Activated gamma-delta T cell treated with anti-CD3 and anti-CD28 coated beads, Interleukin-2, amount 50 U/mL, for 16 hours (primary cell): Measurements from ENCODE around the gene CDSN.

Experiments
- DNase-seq: peaks from one replicate; pipeline ENCODE4 v3.0.0-alpha.2; 2020; ENCODE audit warnings: low read depth

Gene CDSN

DNA sequence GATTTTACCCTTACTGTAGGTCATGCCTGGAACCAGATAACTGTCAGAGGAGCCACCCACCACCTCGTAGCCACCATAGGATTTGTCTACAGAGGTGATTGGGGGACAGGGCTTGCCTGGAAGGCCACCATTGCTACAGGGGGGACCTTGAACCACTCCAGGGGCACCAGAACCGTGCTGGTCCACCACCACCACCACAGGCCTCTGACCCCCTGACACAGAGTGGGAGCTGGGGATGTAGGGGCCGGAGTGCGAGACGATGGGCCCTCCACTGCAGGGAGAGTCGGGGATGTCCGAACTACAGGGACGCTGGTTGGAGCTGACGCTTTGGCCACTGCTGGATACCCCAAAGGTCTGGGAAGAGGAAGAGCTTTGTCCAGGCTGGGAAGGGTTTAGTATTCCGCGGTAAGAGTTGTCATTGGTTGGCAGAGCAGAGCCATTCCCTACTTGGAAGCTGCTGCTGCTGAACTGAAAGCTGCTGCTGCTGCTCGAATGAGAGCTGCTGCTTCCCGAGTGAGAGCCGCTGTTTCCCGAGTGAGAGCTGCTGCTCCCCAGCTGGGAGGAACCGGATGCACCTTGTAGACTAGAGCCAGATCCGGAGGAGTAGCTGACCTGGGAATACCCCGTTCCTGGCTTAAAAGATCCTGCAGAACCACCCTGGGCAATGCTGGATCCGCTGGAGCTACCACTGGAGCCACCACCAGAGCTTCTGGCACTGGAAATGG, 3.4 kb downstream of the CDSN start:
- no peak for DNase-seq

GRCh38 chr6:31115941-31116560, 4.2 kb downstream of the CDSN start:
- DNase-seq, result no peak

DNA sequence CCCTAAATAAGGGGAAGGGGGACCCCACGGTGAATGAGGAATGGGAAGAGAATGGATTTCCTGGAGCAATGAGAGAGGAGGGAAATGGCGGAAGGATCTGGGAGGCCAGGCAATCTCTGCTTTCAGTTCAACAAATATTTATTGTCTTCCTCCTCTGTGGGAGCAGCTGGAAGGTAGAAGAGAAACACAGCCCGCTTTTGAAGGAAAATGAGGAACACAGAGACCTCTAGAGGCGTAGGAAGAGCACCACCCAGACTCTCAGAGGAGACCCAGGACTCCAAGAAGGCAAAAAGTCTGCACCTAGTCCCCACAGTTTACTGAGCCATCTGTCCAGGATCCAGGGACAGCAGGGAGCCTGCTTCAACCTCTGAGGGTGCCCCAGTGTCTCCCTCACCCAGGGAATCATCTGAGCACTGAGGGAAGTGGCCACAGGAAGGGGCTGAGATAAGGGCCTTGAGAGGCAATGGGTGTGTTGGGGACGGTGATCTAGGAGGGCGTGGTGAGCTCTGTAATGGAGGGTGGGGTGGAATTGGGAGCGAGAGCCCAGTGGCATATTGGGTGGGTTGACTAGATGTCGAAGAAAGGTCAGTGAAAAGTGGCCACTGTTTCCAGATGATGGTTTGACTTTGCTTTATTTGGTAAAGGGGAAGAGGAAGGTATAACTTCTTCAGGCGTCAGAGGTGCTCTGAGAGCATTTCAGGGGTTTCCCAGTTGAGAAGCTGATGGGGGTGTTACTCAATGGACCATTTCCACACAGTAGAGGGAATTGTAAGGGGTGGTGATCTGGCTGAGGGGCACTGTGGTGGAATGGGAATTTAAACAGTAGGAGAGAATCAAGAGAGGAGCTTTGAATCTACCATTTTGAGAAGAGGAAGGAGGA, 5.0 kb downstream of the CDSN start:
- DNase-seq, result no peak

- no peak for DNase-seq
These were observed 5.7 kb downstream of the CDSN start, which contains the start of gene PSORS1C1 for GRCh38 chr6:31114541-31114878. Gene PSORS1C1 (plus strand): TSS chr6:31114800. CDS start chr6:31129633, 14,833 bp downstream.

- DNase-seq, result no peak
These were observed 6.2 kb downstream of the CDSN start for GRCh38 chr6:31113861-31114540.

DNA sequence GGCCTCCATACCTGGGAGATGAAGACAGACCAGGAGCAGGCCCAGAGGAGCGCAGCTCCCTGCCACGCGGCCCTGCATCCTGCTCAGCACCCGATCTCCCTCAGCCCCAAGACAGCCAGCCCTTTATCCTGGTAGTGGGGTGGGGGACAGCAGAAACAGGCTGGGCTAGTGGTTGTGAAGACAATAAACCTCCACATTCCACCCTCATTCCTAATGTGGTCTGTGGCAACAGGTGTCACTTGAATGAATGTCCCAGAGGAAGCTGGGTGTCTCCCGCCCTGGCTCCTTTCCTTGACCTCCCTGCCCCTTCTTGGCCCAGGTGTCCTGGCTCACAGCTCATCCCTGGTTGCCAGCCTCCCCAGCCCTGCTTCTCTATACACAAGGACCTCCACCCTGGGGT, 7.8 kb downstream of the CDSN start, which contains the start of gene C6orf15:
C6orf15 (minus strand) TSS at position 98 of the 400 bp plus-strand sequence; CDS start at position 78, 20 bp downstream.
- no peak for DNase-seq

- DNase-seq, result no peak
These were observed 8.5 kb downstream of the CDSN start for GRCh38 chr6:31111712-31112111.

DNA sequence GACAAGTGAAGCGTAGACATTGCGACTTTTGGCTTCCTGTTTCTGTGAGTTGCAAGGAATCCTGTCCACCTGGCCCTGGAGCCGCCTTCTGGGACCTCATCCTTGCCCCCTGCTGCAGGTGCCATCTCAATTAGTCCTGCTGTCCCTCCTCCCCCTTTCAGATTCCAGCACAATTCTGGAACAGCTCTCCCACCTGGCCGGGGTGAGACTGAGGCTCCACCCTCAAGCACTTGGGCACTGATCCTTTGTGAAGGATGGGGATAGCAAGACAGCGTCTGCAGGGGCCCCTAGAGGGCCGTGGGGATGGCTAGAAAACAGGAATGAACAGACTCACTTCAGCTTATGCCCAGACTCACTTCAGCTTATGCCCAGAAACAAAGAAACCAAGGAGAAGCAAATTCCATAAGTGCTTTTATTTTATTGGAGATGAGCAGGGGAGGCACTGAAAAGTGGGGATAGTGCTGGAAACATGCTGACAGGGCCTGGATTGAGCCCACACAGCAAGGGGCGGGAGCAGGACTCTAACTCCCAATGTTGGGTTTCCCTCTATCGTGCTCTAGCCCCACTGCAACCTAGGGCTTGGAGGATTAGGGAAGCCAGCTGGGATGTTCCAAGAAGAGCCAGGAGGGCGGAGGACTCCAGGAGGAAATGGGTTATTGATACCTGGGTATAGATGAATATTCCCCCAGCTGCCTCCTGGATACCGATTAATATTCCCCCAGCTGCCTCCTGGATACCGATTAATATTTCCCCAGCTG, 9.2 kb downstream of the CDSN start:
- DNase-seq, result no peak

GRCh38 chr6:31107052-31107451, 13.2 kb downstream of the CDSN start:
- DNase-seq, result no peak

GRCh38 chr6:31103136-31103535, 17.1 kb downstream of the CDSN start:
- DNase-seq, result no peak

GRCh38 chr6:31098449-31098938, 21.8 kb downstream of the CDSN start:
- no peak for DNase-seq

DNA sequence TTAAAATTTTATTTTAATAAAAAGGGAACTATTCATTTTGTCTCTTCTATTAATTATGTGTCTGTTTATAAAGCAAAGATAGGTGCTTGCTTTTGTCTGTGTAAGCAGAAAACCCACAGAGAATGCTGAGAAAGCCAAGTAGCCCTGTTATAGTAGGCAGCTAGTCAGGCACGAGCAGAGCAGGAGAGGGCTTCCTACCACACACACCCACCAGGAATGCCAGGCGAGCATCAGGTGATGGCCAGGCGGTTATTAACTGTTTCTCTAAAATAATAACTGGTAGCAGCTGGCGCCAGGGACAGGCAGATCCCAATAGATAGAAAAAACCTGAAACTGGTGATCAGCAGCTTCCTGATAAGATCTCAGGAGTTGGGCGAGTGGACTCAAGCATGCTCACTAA, 23.6 kb downstream of the CDSN start:
- no peak for DNase-seq

DNA sequence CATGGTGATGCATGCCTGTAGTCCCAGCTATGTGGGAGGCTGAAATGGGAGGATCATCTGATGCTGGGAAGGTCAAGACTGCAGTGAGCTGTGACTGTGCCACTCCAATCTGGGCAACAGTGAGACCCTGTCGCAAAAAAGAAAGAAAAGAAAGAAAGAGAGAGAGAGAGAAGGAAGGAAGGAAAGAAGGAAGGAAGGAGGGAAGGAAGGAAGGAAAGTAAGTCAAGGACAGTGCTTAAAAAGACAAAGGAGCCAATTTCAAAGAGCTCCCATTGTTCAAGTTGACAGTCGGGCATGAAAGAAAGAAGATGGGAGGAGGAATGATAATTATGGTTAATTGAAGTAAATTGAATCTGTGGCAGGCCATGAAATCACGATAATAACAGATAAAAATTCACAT, 24.0 kb downstream of the CDSN start:
- no peak for DNase-seq

GRCh38 chr6:31094389-31094881, 25.8 kb downstream of the CDSN start:
- no peak for DNase-seq

GRCh38 chr6:31092769-31093505, 27.3 kb downstream of the CDSN start:
- no peak for DNase-seq

- no peak for DNase-seq
These were observed 28.0 kb downstream of the CDSN start for GRCh38 chr6:31092238-31092637.

GRCh38 chr6:31091680-31092079, 28.6 kb downstream of the CDSN start:
- DNase-seq, result no peak

- no peak for DNase-seq
These were observed 29.3 kb downstream of the CDSN start for GRCh38 chr6:31090973-31091364.

- DNase-seq, result no peak
These were observed 29.8 kb downstream of the CDSN start for GRCh38 chr6:31090275-31090972.
